CD4-positive, alpha-beta memory T cell (primary cell): ENCODE measurements around the gene CCNE1. TPM values are rescaled to one million over a fixed set of nuclear protein-coding genes. Genes with fewer than 3 reads are reported as not detected.

Experiments
- CTCF ChIA-PET: fragments of 350-600 bp; sonication (Branson Sonifier 250); formaldehyde crosslinking; loops from one replicate; lab custom pipeline; 2021; ENCODE audit warnings: inconsistent platforms; ENCODE audit not compliant: partially characterized antibody; lab: Charles Lee
- POLR2A ChIA-PET: fragments of 350-600 bp; sonication (Branson Sonifier 250); formaldehyde crosslinking; loops from one replicate; lab custom pipeline; 2021; ENCODE audit not compliant: partially characterized antibody; lab: Charles Lee
- DNase-seq, 5 donors: peaks; one replicate each; pipeline versions ENCODE4 v3.0.0 to v3.0.0-alpha.2; 2020 to 2022; ENCODE audit warnings: mixed read lengths in 1 of 5
- H3K27ac ChIP-seq: one replicate; pipeline ENCODE4 v1.7.0; 2013; ENCODE audit warnings: low read depth, low read length
- H3K27me3 ChIP-seq: 2 replicates; pipeline ENCODE4 v1.7.0; 2013; ENCODE audit warnings: mild to moderate bottlenecking, low read length, moderate library complexity; ENCODE audit not compliant: insufficient read depth
- H3K36me3 ChIP-seq: 2 replicates; pipeline ENCODE4 v1.7.0; 2013; ENCODE audit warnings: mild to moderate bottlenecking, low read length, moderate library complexity; ENCODE audit not compliant: insufficient read depth
- H3K4me1 ChIP-seq: 2 replicates; pipeline ENCODE4 v1.7.0; 2013; ENCODE audit warnings: mild to moderate bottlenecking, low read length, moderate library complexity; ENCODE audit not compliant: insufficient read depth
- H3K4me3 ChIP-seq, 2 donors: one replicate each; pipeline ENCODE4 v1.7.0; 2013; ENCODE audit warnings: low read length in 2 of 2, mild to moderate bottlenecking in 1 of 2
- H3K9me3 ChIP-seq, 2 donors: one replicate each; pipeline ENCODE4 v1.7.0; 2013; ENCODE audit warnings: low read length in 2 of 2, control low read depth in 1 of 2; ENCODE audit not compliant: control insufficient read depth in 1 of 2
- H3K27ac Mint-ChIP-seq, 7 donors: one replicate each; pipeline ENCODE4 v1.8.0; 2020 to 2021; ENCODE audit warnings: mixed read lengths in 7 of 7, mild to moderate bottlenecking in 6 of 7, inconsistent platforms in 3 of 7, moderate library complexity in 3 of 7
- H3K27me3 Mint-ChIP-seq, 2 donors: one replicate each; pipeline ENCODE4 v1.8.0; 2020 to 2021; ENCODE audit warnings: mixed read lengths in 2 of 2
- H3K36me3 Mint-ChIP-seq, 2 donors: one replicate each; pipeline ENCODE4 v1.8.0; 2020 to 2021; ENCODE audit warnings: mixed read lengths in 2 of 2, inconsistent platforms in 1 of 2, mild to moderate bottlenecking in 1 of 2
- H3K4me1 Mint-ChIP-seq, 4 donors: one replicate each; pipeline ENCODE4 v1.8.0; 2020 to 2021; ENCODE audit warnings: mixed read lengths in 4 of 4, mild to moderate bottlenecking in 1 of 4
- H3K4me3 Mint-ChIP-seq, 8 donors: one replicate each; pipeline ENCODE4 v1.8.0; 2020 to 2021; ENCODE audit warnings: mixed read lengths in 8 of 8, mild to moderate bottlenecking in 7 of 8, moderate library complexity in 6 of 8, inconsistent platforms in 3 of 8
- H3K9me3 Mint-ChIP-seq, 8 donors: one replicate each; pipeline ENCODE4 v1.8.0; 2020 to 2021; ENCODE audit warnings: mixed read lengths in 8 of 8, mild to moderate bottlenecking in 5 of 8, inconsistent platforms in 3 of 8, moderate library complexity in 1 of 8
- intact Hi-C: fragments of 100-400 bp; cut with micrococcal nuclease; formaldehyde crosslinking; loops from one replicate; pipeline ENCODE4 v1.15.1; 2023
- polyA plus RNA-seq, 2 donors: library from polyadenylated mRNA; unstranded; fragments of 300-500 nt; fragmentation: Illumina TruSeq; gene quantifications; one replicate each; pipeline ENCODE4 v1.2.3, GENCODE V29; 2021
- total RNA-seq, 2 experiments: library from RNA; stranded (reverse); gene quantifications; one replicate each; pipeline ENCODE4 v1.2.3, GENCODE V29; 2021

Gene CCNE1
- 1 to 10 TPM; 2.9 to 3.4 TPM for total RNA-seq
- under 1 TPM; 0.50 to 0.89 TPM for polyA plus RNA-seq

- CTCF ChIA-PET = no interaction called here
- Mint-ChIP-seq H3K27me3 (no peaks in the 10 kb centered on the region), H3K4me3 (peak within 1 kb of the TSS; percentile 81 to 97 (median 86)), H3K9me3 (peaks cover 0 to 1% (median 0%) of the 10 kb centered on the region in 8 donors), H3K27ac (peak within 1 kb of the TSS; percentile 75 to 92 (median 88)), H3K4me1 (peaks cover 6 to 17% (median 14%) of the 10 kb centered on the region in 4 donors), H3K36me3 (peaks cover 0 to 4% of the 10 kb centered on the region in 2 donors)
- DNase-seq = peak; percentile 90 to 93 (median 92)
- intact Hi-C loops = loop anchor here (1.0 kb wide), 4 partner anchors 20 to 146 kb away; partner anchors contain the start of genes PLEKHF1 and URI1
- peak within 1 kb of the TSS; percentile 52 for H3K27ac ChIP-seq
- POLR2A ChIA-PET = interaction anchor here (2.9 to 7.4 kb wide), 3 partner anchors 19 to 33 kb away, joined by 13 to 52 read pairs (median 19); no protein-coding TSS in a partner anchor
- H3K4me3 ChIP-seq = peak within 1 kb of the TSS in 1 of 2 donors; percentile 35
- H3K36me3 ChIP-seq = no peaks in the 10 kb centered on the region
- peaks cover 10% of the 10 kb centered on the region for H3K4me1 ChIP-seq
- H3K27me3 ChIP-seq = no peaks in the 10 kb centered on the region
- H3K9me3 ChIP-seq = no peaks in the 10 kb centered on the region
Observed at GRCh38 chr19:29811125-29812079, at the start of gene CCNE1. Gene CCNE1 (plus strand): TSS chr19:29811991. CDS start chr19:29812556, 565 bp downstream.

DNA sequence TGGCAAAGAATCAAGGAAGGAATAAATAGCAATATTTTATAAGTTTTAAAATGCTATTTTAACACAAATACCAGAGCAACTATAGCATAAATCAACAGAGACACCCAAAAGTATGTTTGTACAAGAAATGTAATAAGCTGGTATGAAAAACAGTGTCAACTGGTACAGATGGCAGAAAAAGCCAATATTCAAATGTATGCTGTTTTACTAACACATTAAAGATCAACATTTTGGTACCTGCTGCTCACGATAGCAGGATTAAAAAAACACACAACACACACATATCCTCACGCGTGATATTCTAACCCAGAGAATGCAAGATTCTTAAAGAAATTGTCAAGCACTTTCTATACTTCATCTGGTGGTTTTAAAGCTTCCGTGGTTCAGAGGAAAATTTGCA, 48.6 kb upstream of the CCNE1 start:
- Mint-ChIP-seq H3K27me3 (peaks cover 0 to 3% of the 10 kb centered on the region in 2 donors), H3K4me1 (no peaks in the 10 kb centered on the region), H3K27ac (no peak overlapping the region), H3K9me3 (no peaks in the 10 kb centered on the region), H3K4me3 (no peak overlapping the region), H3K36me3 (no peaks in the 10 kb centered on the region)
- Histone ChIP-seq H3K4me3 (no peak overlapping the region), H3K9me3 (no peaks in the 10 kb centered on the region), H3K27ac (no peak overlapping the region), H3K27me3 (no peaks in the 10 kb centered on the region), H3K4me1 (peaks cover 8% of the 10 kb centered on the region), H3K36me3 (no peaks in the 10 kb centered on the region)
- POLR2A ChIA-PET = no interaction called here
- CTCF ChIA-PET = interaction anchor here (1.4 kb wide), 1 partner anchor 152 kb away, joined by 3 read pairs; no protein-coding TSS in a partner anchor
- no peak for DNase-seq
- intact Hi-C loops = no loop called here

- no peaks in the 10 kb centered on the region for H3K9me3 Mint-ChIP-seq
- no peak overlapping the region for H3K27ac Mint-ChIP-seq
- intact Hi-C loops = no loop called here
- CTCF ChIA-PET = interaction anchor here (1.2 to 1.4 kb wide), 2 partner anchors 109 to 153 kb away, joined by 3 read pairs; no protein-coding TSS in a partner anchor
- Histone ChIP-seq H3K27ac (no peak overlapping the region), H3K9me3 (no peaks in the 10 kb centered on the region), H3K27me3 (no peaks in the 10 kb centered on the region), H3K4me3 (no peak overlapping the region), H3K36me3 (no peaks in the 10 kb centered on the region), H3K4me1 (peaks cover 8% of the 10 kb centered on the region)
- H3K4me3 Mint-ChIP-seq = no peak overlapping the region
- H3K27me3 Mint-ChIP-seq = peaks cover 0 to 3% of the 10 kb centered on the region in 2 donors
- H3K36me3 Mint-ChIP-seq = no peaks in the 10 kb centered on the region
- H3K4me1 Mint-ChIP-seq = no peaks in the 10 kb centered on the region
- DNase-seq = no peak
- POLR2A ChIA-PET = no interaction called here
Observed at GRCh38 chr19:29764361-29764760, 47.4 kb upstream of the CCNE1 start.

DNA sequence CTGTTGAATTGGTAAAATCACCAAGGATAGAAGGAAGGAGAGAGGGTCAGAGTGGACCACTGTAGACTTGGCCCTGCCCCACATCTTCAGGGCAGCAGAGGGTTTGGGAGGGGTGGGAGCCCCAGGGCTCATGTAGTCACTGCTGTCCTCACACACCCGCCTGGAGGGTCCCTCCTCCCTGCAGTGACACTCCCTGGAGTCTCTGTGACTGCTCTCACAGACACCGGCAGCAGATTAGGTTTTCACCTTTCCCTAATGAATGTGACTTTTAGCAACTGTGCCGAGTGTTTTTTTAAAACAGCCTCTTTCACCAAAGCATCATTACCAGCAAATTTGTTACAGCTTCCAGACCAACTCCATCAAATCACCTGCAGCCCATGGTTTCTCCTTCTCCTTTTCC, 45.7 kb upstream of the CCNE1 start:
- Histone ChIP-seq H3K27ac (no peak overlapping the region), H3K4me1 (no peaks in the 10 kb centered on the region), H3K36me3 (no peaks in the 10 kb centered on the region), H3K4me3 (no peak overlapping the region), H3K27me3 (no peaks in the 10 kb centered on the region), H3K9me3 (no peaks in the 10 kb centered on the region)
- POLR2A ChIA-PET = no interaction called here
- no peak overlapping the region for H3K4me3 Mint-ChIP-seq
- DNase-seq = no peak
- H3K36me3 Mint-ChIP-seq = no peaks in the 10 kb centered on the region
- H3K4me1 Mint-ChIP-seq = no peaks in the 10 kb centered on the region
- H3K27ac Mint-ChIP-seq = no peak overlapping the region
- H3K9me3 Mint-ChIP-seq = no peaks in the 10 kb centered on the region
- CTCF ChIA-PET = no interaction called here
- intact Hi-C loops = no loop called here
- peaks cover 0 to 3% of the 10 kb centered on the region in 2 donors for H3K27me3 Mint-ChIP-seq

DNA sequence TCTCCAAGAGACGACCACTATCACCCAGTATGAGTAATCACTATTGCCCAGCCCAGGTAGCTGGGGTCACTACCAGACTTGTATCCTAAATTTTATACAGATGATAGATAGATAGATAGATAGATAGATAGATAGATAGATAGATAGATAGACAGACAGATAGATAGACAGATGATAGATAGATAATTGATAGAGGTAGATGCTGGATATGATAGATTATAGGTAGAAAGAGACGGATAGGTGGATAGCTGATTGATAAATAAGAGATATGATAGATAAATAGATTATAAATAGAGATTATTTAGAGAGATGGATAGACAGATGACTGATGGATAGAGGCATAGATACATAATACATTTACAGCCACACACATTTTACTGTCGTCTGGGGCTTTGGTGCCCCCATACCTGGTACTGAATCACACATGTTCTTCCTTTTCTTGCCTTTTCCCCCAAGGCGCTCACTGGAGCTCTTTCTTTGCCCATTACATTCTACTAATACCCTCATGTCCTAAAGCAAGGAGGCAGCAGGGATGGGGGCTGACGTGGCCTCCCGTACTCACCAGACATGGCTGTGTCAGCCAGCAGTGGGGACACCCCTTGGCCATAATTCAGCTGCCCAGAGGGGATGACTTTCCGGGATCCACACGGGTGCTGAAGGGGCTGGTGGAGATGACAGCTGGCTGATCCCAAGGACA, 44.6 kb upstream of the CCNE1 start:
- Histone ChIP-seq H3K27ac (no peak overlapping the region), H3K4me1 (no peaks in the 10 kb centered on the region), H3K9me3 (no peaks in the 10 kb centered on the region), H3K27me3 (no peaks in the 10 kb centered on the region), H3K4me3 (no peak overlapping the region), H3K36me3 (no peaks in the 10 kb centered on the region)
- H3K4me3 Mint-ChIP-seq = no peak overlapping the region
- CTCF ChIA-PET = interaction anchor here (0.7 kb wide), 1 partner anchor 102 kb away, joined by 3 read pairs; no protein-coding TSS in a partner anchor
- H3K27me3 Mint-ChIP-seq = peaks cover 0 to 2% of the 10 kb centered on the region in 2 donors
- DNase-seq = no peak
- no peaks in the 10 kb centered on the region for H3K4me1 Mint-ChIP-seq
- POLR2A ChIA-PET = interaction anchor here (0.7 kb wide), 1 partner anchor 86 kb away, joined by 3 read pairs; no protein-coding TSS in a partner anchor
- H3K9me3 Mint-ChIP-seq = no peaks in the 10 kb centered on the region
- no peaks in the 10 kb centered on the region for H3K36me3 Mint-ChIP-seq
- no peak overlapping the region for H3K27ac Mint-ChIP-seq
- intact Hi-C loops = no loop called here

DNA sequence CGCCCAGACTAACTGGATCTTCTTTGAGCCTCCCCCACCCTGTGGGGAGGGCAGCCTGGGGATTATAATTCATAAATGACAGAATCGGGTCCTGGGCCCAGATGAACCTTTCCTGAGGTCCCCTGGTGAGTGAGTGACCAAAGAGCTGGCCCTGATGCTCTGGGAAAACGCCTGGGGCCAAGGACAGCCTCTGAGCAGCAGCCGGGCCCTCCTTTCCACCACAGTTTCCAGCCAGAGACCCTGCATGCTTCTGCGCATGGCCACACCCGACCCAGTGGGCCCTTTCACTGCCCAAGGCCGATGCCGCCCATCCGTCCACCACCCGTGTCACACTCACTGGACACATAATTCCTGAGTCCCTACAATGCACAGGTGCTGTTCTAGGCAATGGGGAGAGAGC, 43.6 kb upstream of the CCNE1 start:
- DNase-seq = no peak
- Mint-ChIP-seq H3K27me3 (peaks cover 0 to 2% of the 10 kb centered on the region in 2 donors), H3K4me3 (no peak overlapping the region), H3K27ac (no peak overlapping the region), H3K4me1 (no peaks in the 10 kb centered on the region), H3K9me3 (no peaks in the 10 kb centered on the region), H3K36me3 (no peaks in the 10 kb centered on the region)
- POLR2A ChIA-PET = no interaction called here
- H3K4me1 ChIP-seq = no peaks in the 10 kb centered on the region
- CTCF ChIA-PET = interaction anchor here (1.8 to 4.6 kb wide), 2 partner anchors 7 to 106 kb away, joined by 5 to 21 read pairs; no protein-coding TSS in a partner anchor
- no peaks in the 10 kb centered on the region for H3K27me3 ChIP-seq
- H3K9me3 ChIP-seq = no peaks in the 10 kb centered on the region
- no peaks in the 10 kb centered on the region for H3K36me3 ChIP-seq
- no peak overlapping the region for H3K4me3 ChIP-seq
- H3K27ac ChIP-seq = no peak overlapping the region
- intact Hi-C loops = no loop called here
